Measurements from ENCODE around the gene LSG1. TPM values are rescaled to one million over a fixed set of nuclear protein-coding genes. Genes with fewer than 3 reads are reported as not detected.
A peak's percentile ranks its signal among the peaks of the same experiment; 100 is the strongest.

Gene LSG1
- 55.0 and 63.1 TPM in 2 replicates for total RNA-seq (2014; rRNA removed; shearing (Covaris generic))

DNA sequence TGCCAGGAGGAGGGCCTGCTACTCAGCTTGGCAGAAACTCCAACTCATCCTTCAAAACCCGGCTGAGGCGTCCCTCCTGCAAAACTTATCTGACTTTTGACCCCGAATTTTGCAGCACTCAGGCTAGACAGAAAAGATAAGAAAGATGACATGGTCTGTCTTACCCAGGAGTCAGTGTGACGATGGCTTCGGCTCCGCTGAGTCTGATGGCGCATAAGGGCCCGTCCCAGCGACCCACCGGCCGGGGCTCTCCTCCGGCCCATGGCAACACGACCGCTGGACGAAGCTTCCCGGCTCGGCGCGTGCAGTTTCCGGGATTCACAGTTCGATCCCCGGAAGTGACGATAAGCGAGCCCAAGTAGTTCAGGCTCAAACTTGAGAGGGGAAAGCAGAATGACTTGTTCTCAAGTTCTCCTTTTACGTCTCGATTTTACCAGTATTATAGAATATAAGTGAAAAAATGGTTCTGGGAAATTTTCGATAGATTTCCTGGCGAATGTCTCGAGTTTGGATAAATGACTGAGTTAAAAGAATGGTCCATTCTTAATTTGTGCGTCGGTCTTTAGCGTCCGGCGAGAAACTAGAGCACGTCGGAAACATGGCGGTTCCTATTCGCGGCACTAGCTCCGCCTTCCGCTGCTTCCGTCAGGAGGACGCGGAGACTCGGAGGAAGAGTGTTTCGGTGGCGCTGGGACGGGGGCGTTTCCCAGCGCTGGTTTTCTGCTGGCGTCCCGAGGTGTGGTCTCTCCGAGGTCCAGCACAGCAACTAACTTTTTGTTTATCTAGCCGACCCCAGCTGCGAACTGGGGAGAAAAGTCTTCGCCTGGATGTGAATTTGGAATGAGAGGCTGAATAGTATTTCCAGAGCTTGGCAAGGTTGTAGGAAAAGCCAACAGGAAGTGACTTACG is at the start of gene LSG1:
LSG1 (minus strand) TSS at position 292 of the 909 bp plus-strand sequence; CDS start at position 263, 29 bp downstream.
- DNase-seq (ENCODE audit: low read depth), result peak; percentile 95

DNA sequence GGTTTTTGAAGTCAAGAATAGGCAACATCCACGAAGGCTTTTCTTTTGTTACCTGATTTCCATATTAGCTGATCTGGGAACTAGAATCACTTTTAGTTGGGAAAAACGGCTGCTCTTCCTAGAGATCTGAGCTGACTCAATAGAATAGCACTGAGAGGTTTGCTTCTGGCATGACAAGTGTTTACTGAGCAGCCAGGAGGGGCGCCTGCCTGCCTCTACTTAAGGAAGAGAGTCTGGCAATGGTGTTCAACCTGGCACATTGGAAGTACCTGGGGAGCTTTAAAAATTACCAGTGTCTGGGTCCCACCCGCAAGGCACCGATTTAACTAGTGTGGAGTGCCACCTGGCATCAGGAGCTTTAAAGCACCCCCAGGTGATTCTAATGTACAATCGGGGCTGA is 48.1 kb upstream of the LSG1 start:
- DNase-seq (ENCODE audit: low read depth), result no peak

DNA sequence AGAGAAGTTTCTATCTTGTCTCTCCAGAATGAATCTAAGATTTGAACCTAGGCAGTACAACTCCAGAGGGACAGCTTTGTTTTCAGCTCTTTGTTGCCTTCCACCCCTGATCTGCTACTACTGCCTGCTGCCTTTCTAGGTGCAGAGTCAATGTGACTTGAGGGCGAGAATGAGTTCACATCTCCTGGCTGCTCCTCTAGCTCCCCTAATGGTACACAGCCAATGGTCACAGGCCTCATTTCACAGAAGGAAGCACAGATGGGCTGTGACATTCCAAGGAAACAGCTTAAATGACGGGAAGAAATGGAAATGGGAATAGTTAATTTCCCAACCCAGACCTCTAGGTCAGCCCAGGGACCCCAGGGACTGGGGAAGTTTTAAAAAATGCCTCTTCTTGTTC is 46.1 kb upstream of the LSG1 start:
- DNase-seq (ENCODE audit: low read depth), result no peak

DNA sequence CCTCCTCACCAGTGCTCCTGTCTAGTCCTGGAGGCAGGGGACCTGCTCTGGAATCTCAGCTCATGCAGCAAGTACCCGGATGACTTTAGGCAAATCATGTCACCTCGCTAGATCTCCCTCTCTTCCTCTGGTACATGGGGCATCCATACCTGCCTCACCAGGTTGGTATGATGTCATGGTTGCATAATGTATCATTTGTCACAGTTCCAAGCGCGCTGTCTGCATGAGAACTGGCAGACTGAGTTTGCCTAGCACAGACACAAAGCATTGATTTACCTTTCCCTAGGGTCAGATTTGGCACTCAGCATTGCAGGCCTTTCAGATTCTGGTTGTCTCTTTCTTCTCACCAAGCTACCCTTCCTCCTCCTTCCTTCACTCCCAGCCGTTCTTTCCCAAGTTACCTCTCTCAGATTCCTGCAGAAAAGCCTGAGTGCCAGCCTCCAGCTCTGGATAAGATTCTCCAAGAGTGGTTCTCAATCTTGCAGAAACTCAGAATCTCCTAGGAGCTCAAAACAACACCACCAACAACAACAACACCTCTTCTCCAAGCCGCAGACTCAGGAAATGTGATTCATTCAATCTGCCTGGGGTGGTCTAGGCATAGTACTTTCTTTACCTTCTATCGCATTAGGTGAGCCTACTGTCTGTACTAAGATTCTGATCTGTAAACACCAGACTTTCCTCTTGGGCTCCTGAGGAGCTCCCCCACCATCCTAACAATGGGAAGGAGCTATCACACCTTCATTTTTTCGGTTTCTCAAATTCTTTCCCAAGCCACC is 43.2 kb upstream of the LSG1 start:
- DNase-seq (ENCODE audit: low read depth), result peak; percentile 32

DNA sequence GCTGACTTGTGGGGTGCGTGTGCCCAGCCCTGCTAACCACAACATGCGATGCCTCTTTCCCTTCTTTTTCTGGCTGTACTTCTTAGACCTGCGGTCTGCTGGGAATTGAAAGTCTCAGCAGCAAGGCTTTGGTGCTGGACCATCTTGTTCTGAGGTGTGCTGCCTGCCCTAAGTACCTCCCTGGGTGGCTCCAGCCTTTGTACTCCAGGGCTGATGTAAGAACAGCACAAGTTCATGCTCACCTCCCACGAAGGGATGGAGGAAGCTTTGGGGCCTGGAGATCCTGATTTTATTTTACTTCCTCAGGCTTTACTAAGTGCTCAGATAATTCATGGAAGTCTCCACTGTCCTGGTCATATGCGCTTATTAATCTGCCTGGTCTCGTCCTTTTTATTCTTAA is 42.6 kb upstream of the LSG1 start:
- no peak for DNase-seq (ENCODE audit: low read depth)

DNA sequence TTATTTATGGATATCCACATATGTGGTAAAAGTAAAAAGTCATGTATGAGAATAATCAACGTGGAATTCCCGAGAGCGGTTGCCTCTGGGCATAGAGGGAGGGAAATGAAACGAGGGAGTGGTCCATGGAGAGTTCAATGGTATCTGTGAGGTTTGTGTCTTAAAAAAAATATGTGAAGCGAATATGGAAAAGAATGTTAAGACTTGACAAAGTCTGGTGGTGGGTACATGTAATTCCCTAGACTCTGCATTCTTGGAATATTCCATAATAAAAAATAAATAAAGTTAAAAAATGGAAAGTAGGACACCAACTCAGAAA is 42.1 kb upstream of the LSG1 start:
- no peak for DNase-seq (ENCODE audit: low read depth)

DNA sequence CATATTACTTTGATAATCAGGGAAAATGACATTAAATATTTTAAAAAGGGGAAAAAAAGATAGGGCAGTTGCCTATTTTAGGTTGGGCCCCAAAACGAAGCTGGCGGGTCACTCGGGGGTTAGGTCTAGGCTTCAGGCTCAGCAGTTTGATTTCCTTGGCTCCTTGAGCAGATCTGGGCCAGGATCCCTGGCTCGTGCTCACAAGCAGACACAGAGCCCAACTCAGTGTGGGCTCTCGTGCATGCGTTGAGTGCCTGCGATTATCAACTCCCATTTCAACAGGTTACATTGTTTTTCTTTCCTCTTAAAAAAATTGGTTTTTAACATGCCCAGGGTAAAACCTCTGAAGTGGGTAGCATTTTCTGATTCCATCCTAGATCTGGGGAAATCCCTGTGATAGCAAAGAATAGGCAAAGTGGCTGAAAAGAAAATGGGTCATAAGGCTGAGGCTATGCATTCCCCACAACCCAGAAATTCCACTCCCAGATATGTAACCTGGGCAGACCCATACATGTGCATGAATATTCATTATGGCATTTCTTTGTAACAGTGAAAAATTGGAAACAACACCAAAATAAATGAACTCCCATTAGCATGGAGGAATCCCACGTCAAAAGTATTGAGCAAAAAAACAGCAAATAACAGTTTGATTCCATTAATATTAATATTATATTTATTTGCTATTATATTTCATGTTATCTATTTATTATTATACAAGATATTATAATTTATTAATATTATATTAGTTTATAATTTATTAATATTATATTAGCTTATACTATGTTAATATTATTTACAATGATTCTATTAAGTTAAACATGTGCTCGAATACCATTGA is 41.5 kb upstream of the LSG1 start:
- no peak for DNase-seq (ENCODE audit: low read depth)

DNA sequence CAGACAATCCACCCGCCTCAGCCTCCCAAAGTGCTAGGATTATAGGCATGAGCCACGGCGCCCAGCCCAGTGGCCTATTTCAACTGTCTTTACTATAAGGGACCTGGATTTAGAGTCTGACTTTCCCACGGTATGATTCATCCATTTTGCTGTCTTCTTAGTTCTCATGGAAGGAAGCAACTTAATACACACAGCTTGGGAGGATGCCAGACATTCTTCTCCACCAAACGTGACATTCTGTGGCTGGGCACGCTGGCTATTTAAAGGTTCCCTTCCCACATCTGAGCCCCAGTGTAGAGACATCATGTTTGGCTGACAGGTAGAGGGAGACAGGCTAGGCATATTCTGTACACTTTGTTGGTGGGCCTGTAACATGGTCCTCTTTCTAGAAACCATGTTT is 39.9 kb upstream of the LSG1 start:
- peak; percentile 97 for DNase-seq (ENCODE audit: low read depth)

DNA sequence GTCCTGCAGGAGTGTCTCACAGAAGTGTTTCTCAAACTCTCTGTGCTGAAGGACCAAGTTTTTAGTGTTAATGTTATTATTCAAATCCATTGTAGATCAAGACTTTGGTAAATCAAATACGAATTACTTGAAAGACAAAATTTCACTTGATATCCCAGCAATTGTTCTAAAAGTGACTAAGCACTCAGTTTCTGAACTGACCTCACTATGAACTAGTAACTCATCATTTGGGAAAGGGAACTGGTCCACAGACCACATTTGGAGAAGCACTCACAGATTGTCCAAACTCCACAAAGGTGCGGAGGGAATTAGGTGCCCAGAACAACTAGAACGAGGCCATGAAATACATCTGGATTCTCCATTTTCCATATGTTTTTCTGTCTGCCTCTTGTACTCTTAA is 39.3 kb upstream of the LSG1 start:
- DNase-seq (ENCODE audit: low read depth), result no peak

DNA sequence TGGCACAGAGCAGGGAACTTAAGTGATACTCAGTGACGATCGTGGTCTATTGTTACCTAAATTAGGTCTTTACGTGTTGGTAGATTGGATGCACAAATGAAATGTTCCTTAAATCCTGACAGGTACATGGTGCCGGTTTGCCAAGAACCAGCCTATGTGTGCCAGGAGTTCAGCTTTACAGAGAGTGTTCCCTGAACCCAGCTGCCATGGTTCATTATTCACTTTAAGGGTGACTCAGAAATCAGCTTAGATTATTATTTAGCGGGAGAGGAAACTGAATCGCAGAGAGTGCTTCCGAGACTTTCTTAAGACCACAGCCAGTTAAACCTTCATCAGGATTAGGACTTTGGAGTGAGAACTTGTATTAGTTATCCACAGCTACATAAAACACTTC is 35.2 kb upstream of the LSG1 start:
- no peak for DNase-seq (ENCODE audit: low read depth)

DNA sequence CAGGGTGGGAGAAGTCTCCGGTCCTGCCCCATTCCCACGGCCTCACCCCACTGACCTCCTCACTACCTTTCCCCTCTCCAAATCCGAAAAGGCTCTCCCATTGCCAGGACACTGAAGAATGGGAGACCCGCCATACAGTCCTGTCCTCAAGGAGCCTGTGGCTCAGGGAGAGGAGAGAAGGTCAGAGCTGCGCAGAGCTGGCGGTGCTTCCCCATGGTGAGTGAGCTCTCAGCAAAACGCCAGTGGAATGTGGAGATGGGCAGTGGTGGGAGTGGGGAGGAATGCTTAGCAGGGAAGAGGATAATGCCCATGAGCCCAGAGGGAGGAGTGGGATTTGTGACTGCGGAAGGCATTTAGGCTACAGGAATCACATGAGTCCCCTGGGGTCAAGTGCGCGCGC is 33.8 kb upstream of the LSG1 start:
- DNase-seq (ENCODE audit: low read depth), result no peak

DNA sequence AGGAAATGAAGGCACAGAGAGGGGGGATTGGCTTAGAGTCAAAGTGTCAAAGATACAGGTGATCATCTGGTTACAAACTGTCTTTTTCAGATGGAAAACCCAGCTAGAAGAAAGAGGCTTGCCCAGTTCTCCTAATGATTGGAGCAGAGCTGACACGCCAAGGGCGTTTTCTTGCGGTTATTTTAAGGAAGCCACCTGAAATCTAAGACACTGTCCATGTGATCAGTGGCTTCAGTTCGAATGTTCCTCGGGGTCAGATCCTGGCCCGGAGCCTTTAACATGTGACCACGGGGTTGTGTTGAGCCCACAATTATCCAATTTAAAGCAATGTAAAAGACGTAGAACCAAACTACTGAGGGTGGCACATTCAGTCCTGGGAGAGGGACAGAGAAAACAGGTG is 33.2 kb upstream of the LSG1 start:
- no peak for DNase-seq (ENCODE audit: low read depth)

DNA sequence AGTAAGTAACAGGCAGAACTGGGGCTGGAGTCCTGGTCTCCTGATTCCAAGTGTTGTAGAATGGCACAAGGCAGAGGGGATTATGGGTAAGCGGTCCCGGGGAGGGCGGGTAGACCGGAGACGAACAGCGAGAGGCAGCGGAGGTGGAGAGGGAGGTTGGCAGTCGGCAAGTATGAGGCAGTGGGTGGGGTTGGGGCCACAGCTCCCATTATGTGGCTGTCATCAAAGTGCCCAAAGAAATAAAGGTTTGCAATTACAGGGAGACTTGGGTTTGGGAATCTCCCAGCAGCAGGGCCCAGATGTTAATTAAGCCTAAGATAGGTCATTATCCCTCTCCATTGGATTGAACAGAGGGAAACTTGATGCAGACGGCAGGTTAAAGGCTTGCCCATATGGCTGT is 30.6 kb upstream of the LSG1 start:
- no peak for DNase-seq (ENCODE audit: low read depth)

DNA sequence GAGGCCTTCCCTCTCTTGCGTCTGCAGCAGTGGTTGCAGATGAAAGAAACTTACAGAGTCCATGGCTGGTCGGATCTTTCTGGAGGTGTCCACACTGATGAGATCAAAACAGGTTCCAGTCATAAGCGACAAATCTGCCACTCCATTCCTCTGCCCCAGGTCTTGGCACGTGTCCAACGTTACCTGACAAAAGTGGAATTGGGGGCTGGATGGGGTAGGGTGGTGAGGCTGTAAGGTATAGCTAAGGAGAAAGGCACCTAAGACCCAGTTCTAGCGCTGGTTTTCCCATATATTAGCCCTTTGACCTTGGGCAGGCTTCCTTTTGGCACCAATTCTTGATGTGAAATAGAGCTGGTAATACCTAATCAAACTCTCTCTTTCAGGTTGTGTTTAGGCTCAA is 24.7 kb upstream of the LSG1 start:
- DNase-seq (ENCODE audit: low read depth), result no peak

DNA sequence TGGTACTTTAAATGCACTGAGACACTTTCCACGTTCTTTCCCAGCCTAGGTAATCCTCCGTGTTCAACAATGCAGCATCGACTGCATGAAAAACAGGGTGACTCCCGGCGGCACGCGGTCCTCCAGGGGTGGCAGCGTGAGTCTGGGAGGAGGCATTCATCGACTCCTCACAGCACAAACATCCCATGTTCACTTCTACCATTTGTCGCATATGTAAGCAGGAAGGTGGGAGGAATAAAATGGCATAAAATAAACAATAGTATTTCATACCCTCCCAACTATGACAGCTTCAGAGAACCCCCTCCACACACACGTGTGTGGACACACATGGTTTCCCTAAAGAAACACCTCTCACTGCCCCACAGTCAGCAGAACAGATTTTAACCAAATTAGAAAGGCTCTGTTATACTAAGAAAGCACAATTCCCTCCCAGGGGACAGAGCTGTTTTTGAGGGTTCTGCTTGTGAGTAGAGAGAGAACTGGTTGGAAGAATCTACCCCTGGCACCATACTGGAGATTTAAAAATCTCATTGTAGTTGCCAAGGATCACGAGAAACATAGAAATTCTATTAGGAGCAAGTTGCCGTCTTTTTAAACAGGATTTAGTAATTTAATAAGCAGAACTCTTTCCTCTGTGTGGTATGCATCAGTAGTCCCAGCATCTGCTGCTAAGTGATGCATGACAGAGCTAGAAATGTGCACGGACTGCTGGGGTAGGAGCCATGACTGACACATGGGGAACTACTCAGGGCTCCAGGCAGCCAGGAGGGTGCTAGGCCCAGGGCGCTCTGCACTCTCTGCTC is 19.7 kb upstream of the LSG1 start:
- no peak for DNase-seq (ENCODE audit: low read depth)

DNA sequence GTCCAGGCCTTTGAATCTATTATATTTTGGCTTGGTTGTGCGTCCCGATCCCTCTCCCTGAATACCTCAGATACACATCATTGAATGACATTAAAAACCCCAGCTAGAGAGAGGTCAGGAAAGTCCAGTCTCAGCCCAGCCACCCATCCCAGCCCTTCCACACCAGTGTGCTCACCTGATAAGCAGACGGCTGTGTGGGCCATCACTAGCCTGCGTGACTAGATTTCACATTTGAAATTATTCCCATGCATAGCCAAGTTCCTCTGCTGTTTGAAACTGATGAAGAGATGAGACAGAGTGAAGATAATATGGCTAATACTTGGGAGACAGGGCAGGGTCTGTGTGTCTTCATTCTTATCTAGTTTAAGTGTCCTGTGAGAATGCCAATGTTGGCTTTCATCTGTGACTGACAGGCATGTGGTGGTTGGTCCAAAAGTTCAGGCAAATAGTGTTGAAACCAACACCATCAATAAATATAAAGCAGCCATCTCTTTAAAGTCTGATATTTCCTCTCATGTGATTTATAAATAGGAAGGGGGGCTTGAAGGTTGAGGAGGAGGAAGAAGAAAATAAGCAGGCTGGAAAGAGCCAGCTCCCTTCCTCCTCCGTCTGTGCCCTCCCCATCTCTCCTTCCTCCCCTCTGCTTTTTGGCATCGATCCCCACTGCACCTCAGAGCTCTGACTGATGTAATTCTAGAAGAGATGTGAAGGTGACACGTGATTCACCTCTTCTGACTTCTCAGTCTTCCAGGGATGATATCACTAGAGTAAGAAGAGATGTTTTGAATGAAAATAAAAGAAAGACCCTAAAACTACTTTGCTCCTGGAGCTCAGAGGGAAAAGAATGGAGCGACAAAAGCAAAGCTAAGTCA is 18.7 kb upstream of the LSG1 start:
- no peak for DNase-seq (ENCODE audit: low read depth)

DNA sequence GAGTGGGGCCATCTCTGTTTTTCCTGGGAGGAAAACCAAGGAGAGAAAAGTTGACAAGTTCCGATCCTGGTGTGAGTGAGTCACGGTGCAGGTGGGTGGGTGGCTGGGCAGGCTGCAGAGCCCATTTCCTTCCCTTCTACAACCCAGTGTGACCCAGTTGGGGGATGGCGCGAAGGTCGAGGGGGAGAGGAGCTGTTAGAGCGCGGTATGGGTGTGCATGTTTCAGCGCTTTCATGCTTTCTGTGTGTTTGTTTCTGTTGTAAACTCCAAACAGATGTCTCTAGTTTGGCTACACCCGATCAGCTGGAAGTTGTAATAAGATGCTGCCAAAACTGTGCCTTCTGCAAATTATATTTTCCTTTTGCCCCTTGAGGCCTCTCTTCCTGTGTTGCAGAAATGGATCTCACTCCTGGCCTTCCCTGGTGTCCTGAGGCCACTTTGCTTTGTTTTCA is 17.5 kb upstream of the LSG1 start:
- DNase-seq (ENCODE audit: low read depth), result peak; percentile 59

DNA sequence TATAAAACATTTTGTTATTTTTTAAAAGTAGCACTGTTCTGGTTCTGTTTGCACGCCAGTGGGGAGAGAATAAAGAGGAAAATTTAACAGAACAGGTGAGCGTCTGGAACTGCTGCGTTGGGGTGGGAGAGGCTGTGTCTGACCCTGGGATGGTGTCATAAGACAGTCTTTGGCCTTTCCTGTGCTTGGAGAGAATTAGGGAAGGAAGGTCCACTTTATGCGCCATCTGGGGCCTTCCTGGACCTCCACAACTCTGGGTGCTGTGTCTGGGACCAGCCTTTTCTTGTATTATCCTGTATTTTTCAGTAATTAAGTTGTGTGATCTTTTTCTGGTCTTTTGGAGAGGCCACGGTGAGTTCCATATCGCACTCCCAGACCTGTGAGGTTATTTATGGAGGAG is 17.0 kb upstream of the LSG1 start:
- no peak for DNase-seq (ENCODE audit: low read depth)

DNA sequence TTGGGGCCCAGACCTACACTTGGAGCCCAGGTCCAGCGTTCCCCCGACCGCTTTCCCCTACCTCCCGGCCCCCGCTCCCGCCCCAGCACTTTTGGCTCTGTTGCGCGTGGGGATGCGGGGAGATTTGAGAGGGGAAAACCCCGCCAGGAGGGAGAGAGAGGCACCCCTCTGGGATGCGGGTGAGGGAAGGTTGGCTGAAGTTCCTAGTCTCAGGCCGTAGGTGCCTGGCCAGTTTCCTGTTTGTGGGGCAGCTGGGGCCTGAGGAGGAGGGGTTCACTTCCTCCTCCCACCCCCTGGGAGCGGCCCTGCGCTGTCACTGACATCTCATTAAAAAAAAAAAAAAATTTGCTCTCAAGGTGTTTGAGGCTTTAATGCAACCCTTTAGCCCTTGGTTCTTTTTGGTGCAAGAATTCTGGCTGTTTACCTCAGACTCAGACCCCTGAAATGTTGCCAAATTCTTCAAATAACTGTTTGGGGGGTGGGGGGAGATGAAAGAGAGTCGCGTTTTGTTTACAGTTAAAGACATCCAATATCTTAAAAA is 16.3 kb upstream of the LSG1 start:
- DNase-seq (ENCODE audit: low read depth), result no peak

DNA sequence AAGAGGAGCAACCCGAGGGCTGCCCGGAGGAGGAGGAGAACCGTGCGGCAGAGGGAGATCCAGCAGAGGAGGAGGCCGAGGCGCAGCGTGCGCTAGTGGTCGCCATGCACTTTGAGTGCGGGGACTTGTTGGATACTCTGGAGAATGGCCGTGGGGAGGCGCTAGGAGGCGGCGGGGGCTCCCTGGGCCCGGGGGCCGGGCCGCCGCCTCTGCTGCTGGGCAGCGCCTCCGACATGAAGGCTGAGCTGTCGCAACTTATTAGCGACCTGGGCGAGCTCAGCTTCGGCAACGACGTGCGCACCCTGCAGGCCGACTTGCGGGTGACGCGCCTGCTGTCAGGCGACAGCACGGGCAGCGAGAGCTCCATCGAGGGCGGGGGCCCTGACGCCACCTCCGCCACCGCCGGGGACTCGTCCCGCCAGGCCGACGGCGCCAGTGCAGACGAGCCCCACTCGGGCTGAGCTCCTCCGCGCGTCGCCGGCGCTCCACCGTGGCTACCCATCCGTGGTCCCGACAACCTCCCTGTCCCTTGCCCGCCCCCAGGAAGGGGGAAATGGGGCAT is 15.7 kb upstream of the LSG1 start:
- no peak for DNase-seq (ENCODE audit: low read depth)

Measured in RPMI7951 (cell line).